ENCODE measurements around the gene DCBLD1. TPM values are rescaled to one million over a fixed set of nuclear protein-coding genes. Genes with fewer than 3 reads are reported as not detected.

The DCBLD1 gene
- total and polyA plus RNA-seq, 9 of the 15 experiments (the other 6 are each of a cell fraction or from before 2014, with no cell fraction given), result 0.80 to 8.5 (median 6.8) TPM

- H3K9ac ChIP-seq (ENCODE audit: insufficient read depth in 1 of 2, low read depth in 2 of 2, low read length in 2 of 2), result no peak overlapping the region
- no peak overlapping the region for H2AFZ ChIP-seq (ENCODE audit: low read depth, low read length)
- H3K9me3 ChIP-seq (replicated peaks; ENCODE audit: control insufficient read depth, insufficient read depth, low read depth, low read length), result no peaks in the 10 kb centered on the region
- ATAC-seq (peak; percentile 63), FAIRE-seq (no peak), DNase-seq (ENCODE audit: extremely low read depth in 1 of 4, low spot score in 3 of 4) (peak in 1 of 4 experiments; percentile 10)
- no peaks in the 10 kb centered on the region for H3K27me3 ChIP-seq (ENCODE audit: control insufficient read depth in 2 of 2, insufficient read depth in 2 of 2, low read length in 2 of 2)
- H3K27ac ChIP-seq (ENCODE audit: extremely low read depth, low read depth, low read length), result no peak overlapping the region
- no peak overlapping the region for H3K4me3 ChIP-seq
- WGBS (ENCODE audit: insufficient coverage, low coverage, missing lambda C conversion rate), result 23% methylated on average over 2 of the region's 2 CpGs
- H3K4me2 ChIP-seq (ENCODE audit: insufficient read depth, low read length), result no peak overlapping the region
- in situ Hi-C loops (cut with MboI), result no loop called here
- CTCF ChIA-PET (ENCODE audit: low intra/inter-chr PET ratio), result no interaction called here
- H3K9me1 ChIP-seq (ENCODE audit: control insufficient read depth, insufficient read depth, low read length), result no peaks in the 10 kb centered on the region
- H3K4me1 ChIP-seq (replicated peaks in 1 of 2; ENCODE audit: control insufficient read depth in 2 of 2, insufficient read depth in 2 of 2, low read length in 2 of 2), result peaks cover 0 to 5% of the 10 kb centered on the region in 2 experiments; a peak in 2 of 5 replicates
- no peaks in the 10 kb centered on the region for H4K20me1 ChIP-seq (replicated peaks; ENCODE audit: control insufficient read depth, insufficient read depth, low read length)
- BruUV-seq (replicated peaks), result no TSS peak
- intact Hi-C loops (cut with micrococcal nuclease), result no loop called here
- no peaks in the 10 kb centered on the region for H3K79me2 ChIP-seq (ENCODE audit: control insufficient read depth, insufficient read depth, low read length)
- H3K36me3 ChIP-seq (ENCODE audit: control insufficient read depth, insufficient read depth, low read length), result no peaks in the 10 kb centered on the region
- POLR2A ChIA-PET, result interaction anchor here (0.8 to 1.3 kb wide), 3 partner anchors 10 to 108 kb away, joined by 3 to 4 read pairs (median 3); partner anchors contain the start of genes DCBLD1 and GOPC
- no peak for TF ChIP-seq NR2C2 (CRISPR knock-in tag; IDR thresholded peaks at IDR 0.05)
- peak; percentile 45; the same call in 1 of the 2 replicates for TF ChIP-seq NR2C2 (tag; IDR thresholded peaks at IDR 0.05)
- TF ChIP-seq CHD7 (IDR thresholded peaks at IDR 0.05; ENCODE audit: low read depth, low read length), result no peak
- TF ChIP-seq NFATC3 (IDR thresholded peaks at IDR 0.05), result no peak
- TF ChIP-seq CBX5 (IDR thresholded peaks at IDR 0.05; ENCODE audit: borderline replicate concordance, low read depth), result no peak
- TF ChIP-seq JUND (IDR thresholded peaks at IDR 0.05; ENCODE audit: borderline replicate concordance, low read depth, low read length), result 0 out of 2 replicates have a peak, but pooled peaks have one; percentile 4
- TF ChIP-seq JUND (tag; IDR thresholded peaks at IDR 0.05; ENCODE audit: borderline replicate concordance, low read depth, low read length), result no peak
- TF ChIP-seq CBFA2T3 (IDR thresholded peaks at IDR 0.05), result peak; percentile 55
- TF ChIP-seq TEAD4 (IDR thresholded peaks at IDR 0.05; ENCODE audit: low read length), result peak; percentile 63; the same call in 1 of the 2 replicates
- TF ChIP-seq TEAD4 (CRISPR knock-in tag; IDR thresholded peaks at IDR 0.05; ENCODE audit: borderline replicate concordance), result no peak
- no peak for TF ChIP-seq MTA1 (IDR thresholded peaks at IDR 0.05; ENCODE audit: borderline replicate concordance)
- TF ChIP-seq BACH1 (tag; IDR thresholded peaks at IDR 0.05), result no peak
- TF ChIP-seq SPI1 (IDR thresholded peaks at IDR 0.05; ENCODE audit: borderline replicate concordance, low read depth, low read length), result peak; percentile 51; the same call in 1 of the 2 replicates
- peak; percentile 53 for TF ChIP-seq TCF3 (CRISPR knock-in tag; IDR thresholded peaks at IDR 0.05)
Observed at GRCh38 chr6:117494283-117494682, 11.8 kb downstream of the DCBLD1 start.
